HG03139 (cell line): ENCODE results near the gene SLC12A5.

Experiments
- ATAC-seq: cut with Tn5 transposase; IDR thresholded peaks from one replicate; pipeline ENCODE4 v1.9.1; 2021; ENCODE audit not compliant: unreplicated experiment

Gene SLC12A5

GRCh38 chr20:46025376-46025783, 3.6 kb upstream of the SLC12A5 start:
- no peak for ATAC-seq

- ATAC-seq: no peak
Observed at GRCh38 chr20:46027245-46027853, 1.7 kb upstream of the SLC12A5 start.

DNA sequence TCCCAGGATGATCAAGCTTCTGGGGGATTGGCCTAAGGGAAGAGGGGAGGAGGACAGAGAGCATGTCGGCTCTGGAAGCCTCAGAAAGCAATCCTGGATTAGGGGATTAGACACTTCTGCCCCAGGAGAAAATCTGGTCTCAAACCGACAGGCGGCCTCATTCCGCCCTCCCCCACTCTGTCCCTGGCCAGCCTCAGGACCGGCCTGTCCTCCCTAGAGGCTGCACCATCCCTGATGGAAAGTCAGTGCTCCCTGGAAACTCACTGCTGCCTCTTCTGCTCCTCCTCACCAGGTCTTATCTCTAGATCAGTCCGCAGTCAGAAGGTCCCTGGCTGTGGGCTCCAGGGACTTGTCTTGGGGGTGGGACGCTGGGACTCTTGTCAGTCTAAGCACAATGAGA, 905 bp upstream of the SLC12A5 start:
- no peak for ATAC-seq

- no peak for ATAC-seq
Observed at GRCh38 chr20:46030284-46031013, 1.4 kb downstream of the SLC12A5 start.

- no peak for ATAC-seq
Observed at GRCh38 chr20:46031014-46031569, 2.1 kb downstream of the SLC12A5 start.

GRCh38 chr20:46031701-46032254, 2.8 kb downstream of the SLC12A5 start:
- ATAC-seq: no peak

DNA sequence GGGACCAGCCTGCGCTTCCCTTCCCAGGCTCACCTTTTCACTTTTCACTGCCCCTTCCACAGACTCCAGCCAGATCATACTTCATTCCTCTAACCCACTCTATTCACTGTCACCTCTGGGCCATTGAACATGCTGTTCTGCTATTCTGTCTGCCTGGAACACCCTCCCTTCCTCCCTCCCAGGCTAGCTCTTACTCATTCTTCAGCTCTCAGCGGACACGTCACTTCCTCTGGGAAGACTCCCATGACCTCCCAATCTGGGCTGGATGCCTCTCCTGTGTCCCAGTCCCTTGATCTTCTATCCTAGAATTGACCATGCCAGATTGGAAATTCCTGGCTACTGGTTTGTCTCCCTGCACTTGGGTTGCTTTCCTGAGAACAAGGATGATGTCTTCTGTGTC, 5.0 kb downstream of the SLC12A5 start:
- no peak for ATAC-seq

GRCh38 chr20:46035253-46035652, 6.2 kb downstream of the SLC12A5 start:
- no peak for ATAC-seq

DNA sequence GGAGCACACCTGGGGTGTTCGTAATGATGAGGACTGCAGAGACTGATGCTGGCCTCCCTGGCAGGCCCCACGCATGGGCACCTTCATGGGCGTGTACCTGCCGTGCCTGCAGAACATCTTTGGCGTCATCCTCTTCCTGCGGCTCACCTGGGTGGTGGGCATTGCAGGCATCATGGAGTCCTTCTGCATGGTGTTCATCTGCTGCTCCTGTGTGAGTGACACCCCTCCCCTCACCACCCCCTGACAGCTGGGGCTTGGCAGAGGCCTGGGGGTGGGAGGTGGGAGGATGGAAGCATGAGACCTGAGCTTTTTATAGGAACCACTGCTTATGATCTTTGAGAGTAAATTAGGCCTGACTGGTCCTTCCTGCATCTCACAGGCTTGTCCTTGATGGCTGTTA, 6.7 kb downstream of the SLC12A5 start:
- ATAC-seq: no peak

GRCh38 chr20:46036370-46036769, 7.4 kb downstream of the SLC12A5 start:
- no peak for ATAC-seq

- ATAC-seq: no peak
Observed at GRCh38 chr20:46037036-46037435, 8.0 kb downstream of the SLC12A5 start.

DNA sequence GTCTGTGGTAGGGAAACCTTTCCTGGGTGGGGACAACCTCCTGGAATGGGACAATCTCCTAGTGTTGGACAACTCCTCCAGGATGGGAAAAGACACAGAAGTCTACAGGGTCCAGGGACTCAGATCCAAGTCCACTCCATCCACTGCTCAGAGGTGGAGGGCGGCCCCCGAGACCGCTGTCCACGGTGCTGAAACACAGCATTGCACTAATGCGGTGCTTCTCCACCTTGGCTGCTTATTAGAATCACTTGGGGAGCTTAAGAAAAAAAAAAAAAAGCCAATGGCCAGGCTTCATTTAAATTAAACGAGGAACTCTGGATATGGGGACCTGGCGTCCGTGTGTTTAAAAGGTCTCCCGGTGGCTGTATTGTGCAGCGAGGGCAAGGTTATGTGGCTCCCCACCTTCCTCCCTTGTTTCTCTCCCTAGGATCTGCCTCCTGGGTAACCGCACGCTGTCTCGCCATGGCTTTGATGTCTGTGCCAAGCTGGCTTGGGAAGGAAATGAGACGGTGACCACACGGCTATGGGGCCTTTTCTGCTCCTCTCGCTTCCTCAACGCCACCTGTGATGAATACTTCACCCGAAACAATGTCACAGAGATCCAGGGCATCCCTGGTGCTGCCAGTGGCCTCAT, 12.0 kb downstream of the SLC12A5 start:
- no peak for ATAC-seq

DNA sequence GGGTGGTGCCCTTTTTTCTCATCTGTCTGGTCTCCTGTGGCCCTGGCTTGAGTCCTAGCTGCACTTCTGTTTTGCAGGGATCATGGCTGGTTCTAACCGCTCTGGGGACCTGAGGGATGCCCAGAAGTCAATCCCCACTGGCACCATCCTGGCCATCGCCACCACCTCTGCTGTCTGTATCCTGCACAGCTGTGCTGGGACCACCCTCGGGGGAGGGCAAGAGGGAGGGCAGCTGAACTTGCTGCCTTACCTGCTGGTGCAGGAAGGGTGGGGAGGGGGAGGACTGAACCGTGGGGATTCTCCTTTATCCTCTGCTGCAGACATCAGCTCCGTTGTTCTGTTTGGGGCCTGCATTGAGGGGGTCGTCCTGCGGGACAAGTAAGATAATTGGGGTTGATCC, 14.5 kb downstream of the SLC12A5 start:
- ATAC-seq: no peak

GRCh38 chr20:46044896-46045295, 15.9 kb downstream of the SLC12A5 start:
- ATAC-seq: no peak

GRCh38 chr20:46046588-46047310, 17.7 kb downstream of the SLC12A5 start:
- ATAC-seq: no peak

- no peak for ATAC-seq
Observed at GRCh38 chr20:46047821-46048220, 18.8 kb downstream of the SLC12A5 start.

DNA sequence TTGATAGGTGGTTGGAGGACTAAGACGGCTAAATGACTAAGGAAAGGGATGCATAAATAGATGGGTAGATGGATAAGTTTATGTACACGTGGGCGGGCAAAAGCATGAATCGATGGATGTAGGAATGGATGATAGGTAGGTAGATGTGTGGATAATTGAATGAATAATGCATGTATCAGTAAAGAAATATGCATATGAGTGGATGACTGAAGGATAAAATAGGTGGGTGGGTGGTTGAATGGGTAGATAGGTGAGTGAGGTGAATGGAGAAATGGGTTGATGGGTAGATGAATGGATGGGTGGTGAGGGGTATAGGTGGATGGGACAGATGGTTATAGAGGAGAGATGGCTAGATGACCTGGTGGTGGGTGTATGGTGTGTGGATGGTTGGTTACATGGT, 20.2 kb downstream of the SLC12A5 start:
- ATAC-seq: no peak

- no peak for ATAC-seq
Observed at GRCh38 chr20:46049815-46050214, 20.8 kb downstream of the SLC12A5 start.

GRCh38 chr20:46050444-46050843, 21.4 kb downstream of the SLC12A5 start:
- no peak for ATAC-seq

DNA sequence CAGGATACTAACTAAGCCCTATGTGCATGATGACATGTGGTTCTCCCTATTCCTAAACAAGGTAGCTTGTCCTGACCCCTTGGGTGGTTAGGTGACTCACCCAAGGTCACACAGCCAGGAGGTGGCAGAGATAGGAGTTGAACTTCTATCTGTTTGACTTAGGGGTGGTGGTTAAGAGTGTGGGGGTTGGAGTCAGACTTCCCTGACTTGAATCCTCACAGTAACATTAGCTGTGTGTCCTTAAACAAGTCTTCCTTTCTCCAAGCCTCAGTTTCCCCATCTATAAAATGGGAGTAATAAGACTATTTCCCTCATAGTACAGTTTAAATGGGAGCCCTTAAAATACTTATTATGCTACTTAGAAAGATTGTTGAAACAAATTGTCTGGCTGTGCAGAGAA, 21.9 kb downstream of the SLC12A5 start:
- no peak for ATAC-seq
